Thyroid gland (tissue), 4 donors: ENCODE measurements around the gene PTPRT.

Experiments used
- POLR2A ChIP-seq, 2 donors: fragments of 450-650 bp; IDR thresholded peaks; one replicate each; pipeline ENCODE4 v1.6.1; 2017; ENCODE audit warnings: antibody characterized with exemption in 2 of 2, mild to moderate bottlenecking in 2 of 2, moderate library complexity in 1 of 2
- TF ChIP-seq, protein P1 (sequence below), 6 experiments: fragments of 200-600 bp in 3 of 6; fragments of 450-650 bp in 3 of 6; sonication (generic) in 3 of 6; IDR thresholded peaks; one replicate each; pipeline ENCODE4 v1.5.1; 2016 to 2019; ENCODE audit warnings: antibody characterized with exemption in 6 of 6, mild to moderate bottlenecking in 2 of 6, inconsistent platforms in 1 of 6, moderate library complexity in 1 of 6

DNA sequence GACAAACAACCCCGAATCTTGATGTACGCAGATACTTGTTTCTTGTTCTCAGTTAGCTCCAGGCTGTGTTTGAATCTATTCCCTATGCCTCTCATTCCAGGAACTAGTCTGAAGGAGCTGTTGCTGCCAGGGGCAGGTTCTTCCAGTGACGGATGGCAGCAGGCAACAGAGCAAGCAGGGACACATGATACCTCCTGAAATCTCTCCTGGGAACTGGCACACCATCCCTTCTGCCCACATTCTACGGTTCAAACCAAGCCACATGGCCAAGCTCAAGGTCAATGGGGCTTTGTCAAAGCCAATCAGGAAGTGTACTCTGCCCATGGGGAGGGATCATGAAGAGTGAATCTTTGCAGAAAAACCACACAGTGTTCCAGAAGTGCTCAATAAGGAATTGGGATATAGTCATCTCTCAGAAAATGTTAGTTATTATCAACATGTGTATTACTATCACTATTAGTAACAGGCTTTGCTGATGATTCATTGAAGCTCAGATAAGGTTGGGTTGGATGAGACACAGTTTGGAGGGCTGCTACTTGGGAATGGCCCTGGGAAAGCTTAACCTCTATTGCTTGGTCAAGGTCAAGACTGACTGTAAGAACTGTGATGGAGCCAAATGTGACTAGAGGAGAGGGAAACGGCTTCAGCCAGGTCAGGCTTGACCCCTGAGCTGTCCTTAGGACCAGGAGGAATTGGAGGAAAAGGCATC, 454.9 kb downstream of the PTPRT start:
- TF ChIP-seq, protein P1, sequence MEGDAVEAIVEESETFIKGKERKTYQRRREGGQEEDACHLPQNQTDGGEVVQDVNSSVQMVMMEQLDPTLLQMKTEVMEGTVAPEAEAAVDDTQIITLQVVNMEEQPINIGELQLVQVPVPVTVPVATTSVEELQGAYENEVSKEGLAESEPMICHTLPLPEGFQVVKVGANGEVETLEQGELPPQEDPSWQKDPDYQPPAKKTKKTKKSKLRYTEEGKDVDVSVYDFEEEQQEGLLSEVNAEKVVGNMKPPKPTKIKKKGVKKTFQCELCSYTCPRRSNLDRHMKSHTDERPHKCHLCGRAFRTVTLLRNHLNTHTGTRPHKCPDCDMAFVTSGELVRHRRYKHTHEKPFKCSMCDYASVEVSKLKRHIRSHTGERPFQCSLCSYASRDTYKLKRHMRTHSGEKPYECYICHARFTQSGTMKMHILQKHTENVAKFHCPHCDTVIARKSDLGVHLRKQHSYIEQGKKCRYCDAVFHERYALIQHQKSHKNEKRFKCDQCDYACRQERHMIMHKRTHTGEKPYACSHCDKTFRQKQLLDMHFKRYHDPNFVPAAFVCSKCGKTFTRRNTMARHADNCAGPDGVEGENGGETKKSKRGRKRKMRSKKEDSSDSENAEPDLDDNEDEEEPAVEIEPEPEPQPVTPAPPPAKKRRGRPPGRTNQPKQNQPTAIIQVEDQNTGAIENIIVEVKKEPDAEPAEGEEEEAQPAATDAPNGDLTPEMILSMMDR (IDR thresholded peaks at IDR 0.05): no peak
- no peak for TF ChIP-seq POLR2A (IDR thresholded peaks at IDR 0.05)
